B cell (primary cell): Measurements from ENCODE around the gene MIPOL1. TPM values are rescaled to one million over a fixed set of nuclear protein-coding genes. Genes with fewer than 3 reads are reported as not detected.

Source experiments
- ATAC-seq: fragments of 200-7000 bp; cut with Tn5 transposase; one replicate; pipeline ENCODE4 v1.10.0; 2021; ENCODE audit warnings: low read depth, mild to moderate bottlenecking, moderate number of reproducible peaks, moderate library complexity
- CTCF ChIA-PET: fragments of 350-600 bp; sonication (Branson Sonifier 250); formaldehyde crosslinking; loops from one replicate; lab custom pipeline; 2021; ENCODE audit warnings: antibody characterized with exemption, inconsistent platforms; lab: Charles Lee
- POLR2A ChIA-PET: fragments of 350-600 bp; sonication (Branson Sonifier 250); formaldehyde crosslinking; loops from one replicate; lab custom pipeline; 2021; ENCODE audit warnings: antibody characterized with exemption; lab: Charles Lee
- DNase-seq: peaks from one replicate; pipeline ENCODE4 v3.0.0; 2013
- H2AFZ ChIP-seq: 2 replicates; pipeline ENCODE4 v1.6.1; 2012; ENCODE audit warnings: mild to moderate bottlenecking, low read depth, low read length; ENCODE audit not compliant: insufficient read depth, poor library complexity, severe bottlenecking
- H3K27ac ChIP-seq, 2 donors: 1 replicate in 1 of 2; 2 replicates in 1 of 2; pipeline ENCODE4 v1.5.1; 2012 to 2013; ENCODE audit warnings: low read length in 2 of 2, mild to moderate bottlenecking in 2 of 2, moderate library complexity in 1 of 2
- H3K27me3 ChIP-seq, 4 experiments: fragments of 200-600 bp in 1 of 4; sonication (generic) in 1 of 4; replicated peaks in 1 of 4; 1 replicate in 2 of 4; 2 replicates in 2 of 4; pipeline versions ENCODE4 v1.6.1 to v1.7.0; 2013 to 2016; ENCODE audit warnings: low read length in 3 of 4, mild to moderate bottlenecking in 2 of 4, mixed read lengths in 1 of 4, moderate library complexity in 1 of 4; ENCODE audit not compliant: insufficient read depth in 4 of 4, control insufficient read depth in 3 of 4; ENCODE audit errors: control extremely low read depth in 1 of 4
- H3K36me3 ChIP-seq, 2 experiments: replicated peaks in 1 of 2; 1 replicate in 1 of 2; 2 replicates in 1 of 2; pipeline versions ENCODE4 v1.6.1 to v1.7.1; 2013; ENCODE audit warnings: low read length in 1 of 2; ENCODE audit not compliant: insufficient read depth in 2 of 2, control insufficient read depth in 1 of 2; ENCODE audit errors: control extremely low read depth in 1 of 2, extremely low read depth in 1 of 2
- H3K4me1 ChIP-seq, 2 donors: fragments of 200-600 bp in 1 of 2; sonication (generic) in 1 of 2; 1 replicate in 1 of 2; 2 replicates in 1 of 2; pipeline versions ENCODE4 v1.5.1 to v1.6.1; 2013 to 2017; ENCODE audit warnings: low read length in 2 of 2; ENCODE audit not compliant: control insufficient read depth in 2 of 2, insufficient read depth in 2 of 2
- H3K4me2 ChIP-seq: replicated peaks from 2 replicates; pipeline ENCODE3; 2012; ENCODE audit warnings: mild to moderate bottlenecking, low read depth, low read length; ENCODE audit not compliant: poor library complexity, severe bottlenecking
- H3K4me3 ChIP-seq, 5 experiments: fragments of 200-600 bp in 1 of 5; sonication (generic) in 1 of 5; 1 replicate in 3 of 5; 2 replicates in 2 of 5; pipeline versions ENCODE4 v1.5.1 to v1.7.0; 2011 to 2016; ENCODE audit warnings: low read length in 4 of 5, mild to moderate bottlenecking in 4 of 5, low read depth in 2 of 5, control low read depth in 1 of 5, moderate library complexity in 1 of 5; ENCODE audit not compliant: insufficient read depth in 1 of 5; ENCODE audit errors: control extremely low read depth in 1 of 5, extremely low read depth in 1 of 5
- H3K79me2 ChIP-seq: fragments of 200-600 bp; sonication (generic); one replicate; pipeline ENCODE4 v1.6.0; 2016; ENCODE audit warnings: low read length; ENCODE audit not compliant: control insufficient read depth, insufficient read depth
- H3K9ac ChIP-seq: fragments of 200-600 bp; sonication (generic); 2 replicates; pipeline ENCODE4 v1.6.1; 2017; ENCODE audit warnings: mild to moderate bottlenecking, low read length, moderate library complexity
- H3K9me3 ChIP-seq, 3 donors: one replicate each; pipeline versions ENCODE4 v1.6.1 to v1.7.1; 2013; ENCODE audit warnings: low read length in 2 of 3; ENCODE audit not compliant: control insufficient read depth in 2 of 3, insufficient read depth in 1 of 3; ENCODE audit errors: control extremely low read depth in 1 of 3
- H4K20me1 ChIP-seq: 2 replicates; pipeline ENCODE4 v1.6.0; 2012; ENCODE audit warnings: mild to moderate bottlenecking, low read length; ENCODE audit not compliant: insufficient read depth, control insufficient read depth, poor library complexity, severe bottlenecking
- H3K27ac Mint-ChIP-seq: one replicate; pipeline ENCODE4 v1.8.0; 2021; ENCODE audit warnings: mixed read lengths
- H3K27me3 Mint-ChIP-seq: one replicate; pipeline ENCODE4 v1.8.0; 2021; ENCODE audit warnings: mixed read lengths
- H3K4me1 Mint-ChIP-seq: one replicate; pipeline ENCODE4 v1.8.0; 2021; ENCODE audit warnings: mixed read lengths
- H3K4me3 Mint-ChIP-seq: one replicate; pipeline ENCODE4 v1.8.0; 2021; ENCODE audit warnings: mixed read lengths
- H3K9me3 Mint-ChIP-seq: one replicate; pipeline ENCODE4 v1.8.0; 2022; ENCODE audit warnings: mixed read lengths; ENCODE audit not compliant: insufficient read depth
- EZH2 ChIP-seq: IDR thresholded peaks from 2 replicates; pipeline ENCODE4 v1.6.1; 2012; ENCODE audit warnings: borderline replicate concordance, low read depth, mild to moderate bottlenecking, moderate library complexity, low read length; ENCODE audit not compliant: insufficient read depth, poor library complexity, severe bottlenecking
- WGBS: methylation state at CpG from one replicate; pipeline ENCODE4 v1.1.5; 2013; ENCODE audit warnings: missing lambda C conversion rate; ENCODE audit not compliant: insufficient coverage; 5-methylcytosine and 5-hydroxymethylcytosine counted together
- intact Hi-C: fragments of 100-400 bp; cut with micrococcal nuclease; formaldehyde crosslinking; loops from one replicate; pipeline ENCODE4 v1.10.0; 2022
- polyA plus RNA-seq: library from polyadenylated mRNA; depleted of rRNA; stranded (reverse); fragments of >200 nt; gene quantifications from 2 replicates; pipeline ENCODE4 v1.2.3, GENCODE V29; 2012
- total RNA-seq, 2 donors: library from RNA; stranded (reverse); fragments of 120-200 nt in 1 of 2; gene quantifications; 1 replicate in 1 of 2; 2 replicates in 1 of 2; pipeline versions ENCODE4 v1.2.3 to v1.2.4, GENCODE V29; 2013 to 2022
- TF ChIP-seq, protein P1 (sequence below): fragments of 200-600 bp; IDR thresholded peaks from one replicate; pipeline ENCODE4 v1.8.0; 2022; ENCODE audit warnings: antibody characterized with exemption, mild to moderate bottlenecking

Gene MIPOL1
- total and polyA plus RNA-seq, 2 donors (not counting 1 experiment from before 2014, with no cell fraction given), result 0.17 TPM; not detected in 1

DNA sequence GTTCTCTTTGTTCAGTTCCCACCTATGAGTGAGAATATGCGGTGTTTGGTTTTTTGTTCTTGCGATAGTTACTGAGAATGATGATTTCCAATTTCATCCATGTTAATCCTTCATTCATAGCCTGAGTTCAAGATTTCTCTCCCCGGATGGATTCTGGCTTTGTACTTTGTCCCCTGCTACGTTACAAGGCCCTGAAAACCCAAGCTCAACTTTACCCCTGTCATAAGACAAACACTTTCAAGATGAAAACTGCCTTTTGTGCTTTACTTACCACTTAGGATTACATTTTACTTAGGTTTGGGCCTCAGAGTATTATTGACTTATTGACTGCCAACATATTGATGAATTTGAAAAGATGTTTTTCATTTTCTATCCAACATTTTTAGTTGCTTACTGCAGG is 361.0 kb downstream of the MIPOL1 start:
- H3K9ac ChIP-seq, result no peak overlapping the region
- ChIA-PET CTCF (no interaction called here), POLR2A (no interaction called here)
- no peaks in the 10 kb centered on the region for H3K27me3 ChIP-seq
- H3K27me3 Mint-ChIP-seq, result no peaks in the 10 kb centered on the region
- no peak overlapping the region for H3K4me2 ChIP-seq
- TF ChIP-seq EZH2, result no peak
- TF ChIP-seq, protein P1, sequence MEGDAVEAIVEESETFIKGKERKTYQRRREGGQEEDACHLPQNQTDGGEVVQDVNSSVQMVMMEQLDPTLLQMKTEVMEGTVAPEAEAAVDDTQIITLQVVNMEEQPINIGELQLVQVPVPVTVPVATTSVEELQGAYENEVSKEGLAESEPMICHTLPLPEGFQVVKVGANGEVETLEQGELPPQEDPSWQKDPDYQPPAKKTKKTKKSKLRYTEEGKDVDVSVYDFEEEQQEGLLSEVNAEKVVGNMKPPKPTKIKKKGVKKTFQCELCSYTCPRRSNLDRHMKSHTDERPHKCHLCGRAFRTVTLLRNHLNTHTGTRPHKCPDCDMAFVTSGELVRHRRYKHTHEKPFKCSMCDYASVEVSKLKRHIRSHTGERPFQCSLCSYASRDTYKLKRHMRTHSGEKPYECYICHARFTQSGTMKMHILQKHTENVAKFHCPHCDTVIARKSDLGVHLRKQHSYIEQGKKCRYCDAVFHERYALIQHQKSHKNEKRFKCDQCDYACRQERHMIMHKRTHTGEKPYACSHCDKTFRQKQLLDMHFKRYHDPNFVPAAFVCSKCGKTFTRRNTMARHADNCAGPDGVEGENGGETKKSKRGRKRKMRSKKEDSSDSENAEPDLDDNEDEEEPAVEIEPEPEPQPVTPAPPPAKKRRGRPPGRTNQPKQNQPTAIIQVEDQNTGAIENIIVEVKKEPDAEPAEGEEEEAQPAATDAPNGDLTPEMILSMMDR, result no peak
- 70% methylated on average over 2 of the region's 4 CpGs for WGBS
- no peaks in the 10 kb centered on the region for H3K4me1 Mint-ChIP-seq
- H3K9me3 ChIP-seq, result peaks cover 0 to 3% (median 2%) of the 10 kb centered on the region in 3 donors
- no peak overlapping the region for H3K4me3 ChIP-seq
- H3K36me3 ChIP-seq, result no peaks in the 10 kb centered on the region
- no peaks in the 10 kb centered on the region for H3K4me1 ChIP-seq
- ATAC-seq (no peak), DNase-seq (no peak)
- H3K9me3 Mint-ChIP-seq, result no peaks in the 10 kb centered on the region
- H3K79me2 ChIP-seq, result no peaks in the 10 kb centered on the region
- H2AFZ ChIP-seq, result no peak overlapping the region
- H3K4me3 Mint-ChIP-seq, result no peak overlapping the region
- intact Hi-C loops, result no loop called here
- no peak overlapping the region for H3K27ac ChIP-seq
- no peaks in the 10 kb centered on the region for H4K20me1 ChIP-seq
- H3K27ac Mint-ChIP-seq, result no peak overlapping the region

DNA sequence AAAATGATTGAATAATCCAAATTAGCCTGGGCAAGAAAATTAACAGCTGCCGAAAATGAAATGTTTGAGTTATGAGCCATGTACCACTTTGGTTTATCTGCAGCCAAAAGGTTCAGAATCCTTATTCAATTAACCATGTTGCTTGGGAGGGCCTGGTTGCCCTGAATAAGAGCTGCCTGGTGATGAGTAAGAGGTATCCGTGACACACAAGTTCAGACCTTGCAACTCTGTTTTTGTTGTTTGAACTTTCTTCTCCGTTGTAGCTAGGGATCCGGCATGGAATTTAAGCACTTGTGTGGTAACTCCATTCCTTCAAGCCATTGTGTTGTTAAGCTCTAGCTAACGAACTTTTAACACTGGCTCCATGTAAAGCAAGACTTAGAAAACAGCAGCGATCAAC is 361.6 kb downstream of the MIPOL1 start:
- CTCF ChIA-PET, result no interaction called here
- WGBS, result 97% methylated on average over 3 of the region's 6 CpGs

More for the DNA sequence above, 361.6 kb downstream of the MIPOL1 start:
- Histone ChIP-seq H3K4me1 (no peaks in the 10 kb centered on the region), H3K4me3 (no peak overlapping the region), H3K4me2 (no peak overlapping the region), H3K79me2 (no peaks in the 10 kb centered on the region), H3K27me3 (no peaks in the 10 kb centered on the region), H3K9me3 (peaks cover 0 to 3% (median 0%) of the 10 kb centered on the region in 3 donors), H2AFZ (no peak overlapping the region), H3K36me3 (no peaks in the 10 kb centered on the region), H3K27ac (no peak overlapping the region), H3K9ac (no peak overlapping the region), H4K20me1 (no peaks in the 10 kb centered on the region)
- DNase-seq (no peak), ATAC-seq (no peak)
- TF ChIP-seq, protein P1, result no peak
- TF ChIP-seq EZH2, result no peak
- no peaks in the 10 kb centered on the region for H3K27me3 Mint-ChIP-seq
- H3K9me3 Mint-ChIP-seq, result no peaks in the 10 kb centered on the region
- H3K4me3 Mint-ChIP-seq, result no peak overlapping the region
- POLR2A ChIA-PET, result no interaction called here
- intact Hi-C loops, result no loop called here
- no peak overlapping the region for H3K27ac Mint-ChIP-seq
- no peaks in the 10 kb centered on the region for H3K4me1 Mint-ChIP-seq
